Measurements from ENCODE around the gene MOV10L1. TPM values are rescaled to one million over a fixed set of nuclear protein-coding genes. Genes with fewer than 3 reads are reported as not detected.

Gene MOV10L1
- total RNA-seq, 1 experiment from 2014 or later, result 0.26 TPM

DNA sequence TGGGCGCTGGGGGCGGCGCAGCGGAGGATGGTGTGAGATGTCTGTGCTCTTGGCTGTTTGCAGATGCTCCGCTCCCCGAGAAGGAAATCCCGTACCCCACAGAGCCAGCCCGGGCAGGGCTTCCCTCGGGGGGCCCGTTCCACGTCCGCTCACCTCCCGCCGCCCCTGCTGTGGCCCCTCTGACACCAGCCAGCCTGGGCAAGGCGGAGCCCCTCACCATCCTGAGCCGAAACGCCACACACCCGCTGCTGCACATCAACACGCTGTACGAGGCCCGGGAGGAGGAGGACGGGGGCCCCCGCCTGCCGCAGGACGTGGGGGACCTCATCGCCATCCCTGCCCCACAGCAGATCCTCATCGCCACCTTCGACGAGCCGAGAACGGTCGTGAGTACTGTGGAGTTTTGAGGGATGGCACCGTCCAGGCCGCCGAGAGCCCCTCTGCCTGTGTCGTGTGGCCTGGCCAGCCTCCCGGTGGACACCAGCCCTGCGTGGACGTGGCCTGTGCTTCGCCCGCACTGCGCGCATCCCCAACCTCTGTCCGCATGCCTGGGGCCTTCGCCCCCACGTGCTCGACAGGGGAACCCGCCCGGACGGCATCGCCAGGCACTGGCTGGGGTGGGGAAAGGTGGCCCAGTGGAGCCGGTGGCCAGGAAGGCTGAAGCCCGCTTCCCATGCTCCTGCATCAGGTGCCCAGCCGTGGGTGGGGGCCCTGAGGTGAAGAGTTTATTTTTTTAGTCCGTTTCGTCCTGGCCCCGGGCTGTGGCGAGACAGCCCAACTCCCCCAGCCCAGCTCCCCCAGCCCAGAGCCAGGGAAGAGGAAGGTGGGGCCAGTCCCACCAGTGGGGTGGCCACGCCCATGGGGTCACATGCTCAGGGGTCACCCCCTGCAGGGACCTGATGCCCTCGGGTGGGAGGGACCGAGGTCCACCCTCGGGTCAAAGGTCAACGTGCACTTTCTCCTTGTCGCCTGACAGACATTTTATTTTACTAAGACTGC lies 89.4 kb downstream of the MOV10L1 start:
- ChIA-PET POLR2A (ENCODE audit: unreplicated experiment) (no interaction called here), CTCF (no interaction called here)
- Histone ChIP-seq H2AFZ (ENCODE audit: low read length) (no peak overlapping the region), H3K27me3 (ENCODE audit: low read length) (no peaks in the 10 kb centered on the region), H3K4me2 (ENCODE audit: low read length) (no peak overlapping the region), H3K79me2 (ENCODE audit: low read length) (no peaks in the 10 kb centered on the region), H4K20me1 (ENCODE audit: low read length) (no peaks in the 10 kb centered on the region), H3K9me2 (replicated peaks; ENCODE audit: low read length) (no peaks in the 10 kb centered on the region), H3K4me1 (ENCODE audit: insufficient read depth, low read length) (no peaks in the 10 kb centered on the region), H3K36me3 (ENCODE audit: low read depth, low read length) (no peaks in the 10 kb centered on the region), H3K4me3 (ENCODE audit: low read length) (no peak overlapping the region), H3K9ac (ENCODE audit: low read length) (no peak overlapping the region), H3K9me3 (ENCODE audit: low read length) (no peaks in the 10 kb centered on the region), H3F3A (ENCODE audit: low read length, unreplicated experiment) (no peaks in the 10 kb centered on the region), H3K27ac (ENCODE audit: low read length) (no peak overlapping the region)
- no TSS peak for BruUV-seq (replicated peaks)
- ATAC-seq (no peak), DNase-seq (no peak)
- intact Hi-C loops (cut with micrococcal nuclease), result no loop called here
- TF ChIP-seq, protein P1, sequence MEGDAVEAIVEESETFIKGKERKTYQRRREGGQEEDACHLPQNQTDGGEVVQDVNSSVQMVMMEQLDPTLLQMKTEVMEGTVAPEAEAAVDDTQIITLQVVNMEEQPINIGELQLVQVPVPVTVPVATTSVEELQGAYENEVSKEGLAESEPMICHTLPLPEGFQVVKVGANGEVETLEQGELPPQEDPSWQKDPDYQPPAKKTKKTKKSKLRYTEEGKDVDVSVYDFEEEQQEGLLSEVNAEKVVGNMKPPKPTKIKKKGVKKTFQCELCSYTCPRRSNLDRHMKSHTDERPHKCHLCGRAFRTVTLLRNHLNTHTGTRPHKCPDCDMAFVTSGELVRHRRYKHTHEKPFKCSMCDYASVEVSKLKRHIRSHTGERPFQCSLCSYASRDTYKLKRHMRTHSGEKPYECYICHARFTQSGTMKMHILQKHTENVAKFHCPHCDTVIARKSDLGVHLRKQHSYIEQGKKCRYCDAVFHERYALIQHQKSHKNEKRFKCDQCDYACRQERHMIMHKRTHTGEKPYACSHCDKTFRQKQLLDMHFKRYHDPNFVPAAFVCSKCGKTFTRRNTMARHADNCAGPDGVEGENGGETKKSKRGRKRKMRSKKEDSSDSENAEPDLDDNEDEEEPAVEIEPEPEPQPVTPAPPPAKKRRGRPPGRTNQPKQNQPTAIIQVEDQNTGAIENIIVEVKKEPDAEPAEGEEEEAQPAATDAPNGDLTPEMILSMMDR (conservative IDR thresholded peaks at IDR 0.05; ENCODE audit: low read depth, low read length), result no peak

DNA sequence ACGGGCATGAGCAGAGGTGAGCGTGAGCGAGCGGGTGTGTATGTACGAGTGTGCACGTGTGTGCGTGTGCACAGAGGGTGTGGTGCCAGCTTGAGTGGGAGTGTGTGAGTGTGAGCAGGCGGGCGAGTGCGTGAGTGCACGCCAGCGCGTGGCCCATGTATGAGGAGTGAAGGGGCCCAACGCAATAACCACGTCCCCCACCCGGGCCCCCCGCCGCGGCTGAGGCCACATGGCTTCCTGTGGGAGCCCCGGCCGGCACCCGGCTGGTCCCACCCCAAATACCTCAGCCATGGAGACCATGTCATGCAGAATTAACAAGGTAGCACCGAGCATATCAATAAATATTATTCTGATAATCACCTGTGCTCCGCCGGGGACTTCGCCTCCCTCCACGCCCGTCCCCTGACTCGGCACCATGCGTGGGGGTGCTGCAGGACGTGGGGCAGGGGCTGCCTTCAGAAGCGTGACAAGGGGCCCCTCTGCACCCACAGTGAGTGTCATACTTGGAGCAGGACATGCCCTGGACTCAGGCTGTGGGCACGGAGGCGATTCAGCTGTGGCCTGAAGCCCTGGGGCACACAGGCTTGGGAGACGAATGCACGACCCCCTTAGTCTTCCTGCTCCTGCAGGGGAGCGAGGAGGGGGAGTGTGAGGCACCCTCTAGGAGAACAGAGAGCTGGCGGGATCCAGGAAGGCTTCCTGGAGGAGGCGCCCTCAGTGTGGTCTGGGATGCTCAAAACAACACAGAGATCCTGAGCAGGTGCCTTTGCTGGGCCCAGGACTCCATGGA lies 90.3 kb downstream of the MOV10L1 start:
- no TSS peak for BruUV-seq (replicated peaks)
- no peak for ATAC-seq

More for the DNA sequence above, 90.3 kb downstream of the MOV10L1 start:
- no peaks in the 10 kb centered on the region for H3K4me1 ChIP-seq (ENCODE audit: insufficient read depth, low read length)
- H4K20me1 ChIP-seq (ENCODE audit: low read length), result no peaks in the 10 kb centered on the region
- no peak overlapping the region for H3K9ac ChIP-seq (ENCODE audit: low read length)
- POLR2A ChIA-PET (ENCODE audit: unreplicated experiment), result no interaction called here
- intact Hi-C loops (cut with micrococcal nuclease), result no loop called here
- TF ChIP-seq, protein P1 (conservative IDR thresholded peaks at IDR 0.05; ENCODE audit: low read depth, low read length), result no peak
- TF ChIP-seq EZH2 (IDR thresholded peaks at IDR 0.05; ENCODE audit: low read length, unreplicated experiment) (no peak), EZH2phosphoT487 (IDR thresholded peaks at IDR 0.05; ENCODE audit: borderline replicate concordance, low read length) (no peak)
- no peak overlapping the region for H3K4me2 ChIP-seq (ENCODE audit: low read length)
- DNase-seq, result no peak
- no peak overlapping the region for H3K27ac ChIP-seq (ENCODE audit: low read length)
- no peak overlapping the region for H2AFZ ChIP-seq (ENCODE audit: low read length)
- CTCF ChIA-PET, result no interaction called here
- H3K9me3 ChIP-seq (ENCODE audit: low read length), result no peaks in the 10 kb centered on the region
- H3F3A ChIP-seq (ENCODE audit: low read length, unreplicated experiment), result no peaks in the 10 kb centered on the region
- no peaks in the 10 kb centered on the region for H3K79me2 ChIP-seq (ENCODE audit: low read length)
- no peaks in the 10 kb centered on the region for H3K36me3 ChIP-seq (ENCODE audit: low read depth, low read length)
- no peaks in the 10 kb centered on the region for H3K27me3 ChIP-seq (ENCODE audit: low read length)
- no peak overlapping the region for H3K4me3 ChIP-seq (ENCODE audit: low read length)
- H3K9me2 ChIP-seq (replicated peaks; ENCODE audit: low read length), result no peaks in the 10 kb centered on the region
